K562 (cell line): ENCODE measurements around the gene SRSF1. TPM values are rescaled to one million over a fixed set of nuclear protein-coding genes. Genes with fewer than 3 reads are reported as not detected.

ENCODE experiments used
- GABPB2 ChIP-seq: fragments of 250-450 bp; sonication (Bioruptor Pico); conservative IDR thresholded peaks from 2 replicates; pipeline ENCODE4 v1.5.1; 2021; ENCODE audit warnings: mild to moderate bottlenecking
- KAT8 ChIP-seq: fragments of 450-650 bp; IDR thresholded peaks from 2 replicates; pipeline ENCODE4 v1.6.1; 2016; ENCODE audit warnings: low read depth, mild to moderate bottlenecking
- LCOR ChIP-seq: sonication (generic); formaldehyde crosslinking; IDR thresholded peaks from 2 replicates; pipeline ENCODE4 v1.8.0; 2022; ENCODE audit warnings: mild to moderate bottlenecking, missing genetic modification reagents
- MAFF ChIP-seq: IDR thresholded peaks from 2 replicates; pipeline ENCODE4 v1.6.1; 2012; ENCODE audit warnings: low read length, improper control_type of control experiment
- RFX1 ChIP-seq: fragments of 450-650 bp; IDR thresholded peaks from 2 replicates; pipeline ENCODE4 v1.6.1; 2016; ENCODE audit warnings: mild to moderate bottlenecking, moderate library complexity
- SAP30 ChIP-seq: fragments of 200-600 bp; sonication (generic); IDR thresholded peaks from 2 replicates; pipeline ENCODE4 v1.6.1; 2012; ENCODE audit warnings: borderline replicate concordance, low read depth, mild to moderate bottlenecking, moderate library complexity, low read length, control low read depth, inconsistent platforms; ENCODE audit not compliant: insufficient read depth, poor library complexity, severe bottlenecking
- SMARCA5 ChIP-seq: fragments of 450-650 bp; IDR thresholded peaks from 2 replicates; pipeline ENCODE4 v1.6.1; 2016
- SRF ChIP-seq, 2 experiments: fragments of 250-450, 450-650 bp in 1 of 2; sonication (Bioruptor Pico) in 1 of 2; sonication (generic) in 1 of 2; formaldehyde crosslinking; IDR thresholded peaks; 2 replicates each; pipeline versions ENCODE4 v1.5.0 to v1.5.1; 2020 to 2022; ENCODE audit warnings: mild to moderate bottlenecking in 1 of 2, missing genetic modification reagents in 1 of 2
- TSC22D4 ChIP-seq: fragments of 450-650 bp; IDR thresholded peaks from 2 replicates; pipeline ENCODE4 v1.6.1; 2016; ENCODE audit warnings: missing genetic modification characterization, missing biosample characterization, control low read depth
- ZFP30 ChIP-seq: fragments of 250-450 bp; sonication (Bioruptor Pico); IDR thresholded peaks from 2 replicates; pipeline ENCODE4 v1.8.0; 2022; ENCODE audit warnings: moderate library complexity, mild to moderate bottlenecking, inconsistent platforms, borderline replicate concordance
- ZKSCAN1 ChIP-seq: fragments of 150-350 bp; IDR thresholded peaks from 2 replicates; pipeline ENCODE4 v1.6.1; 2016; ENCODE audit warnings: low read depth, low read length
- ZNF778 ChIP-seq: fragments of 450-650 bp; formaldehyde crosslinking; IDR thresholded peaks from 2 replicates; pipeline ENCODE4 v1.4.0; 2020; ENCODE audit warnings: mild to moderate bottlenecking, moderate library complexity
- polyA plus RNA-seq, 8 experiments: library from polyadenylated mRNA; depleted of rRNA in 4 of 8; stranded (reverse) in 5 of 8; unstranded in 3 of 8; fragments of >200 nt; fragmentation: Nextera tagmentation in 2 of 8; fragmentation: Illumina TruSeq in 1 of 8; extraction: Ambion mirVana in 2 of 8; extraction: Trizol in 1 of 8; gene quantifications; 2 replicates each; pipeline versions ENCODE4 v1.2.1 to v1.2.3, GENCODE V29; 2011 to 2014; ENCODE audit warnings: inconsistent platforms in 1 of 8, missing spikeins in 1 of 8
- total RNA-seq, 7 experiments: library from RNA; depleted of rRNA in 6 of 7; stranded (reverse); fragments of >200 nt in 6 of 7; fragmentation: Illumina TruSeq in 2 of 7; extraction: Trizol in 2 of 7; gene quantifications; 2 replicates each; pipeline versions ENCODE4 v1.2.1 to v1.2.3, GENCODE V29; 2011 to 2021; ENCODE audit warnings: low replicate concordance in 1 of 7
- TF ChIP-seq, protein P1 (sequence below), 2 experiments: fragments of 150-350 bp in 1 of 2; IDR thresholded peaks; 2 replicates each; pipeline ENCODE4 v1.6.1; 2012 to 2016; ENCODE audit warnings: low read depth in 2 of 2, low read length in 2 of 2, mild to moderate bottlenecking in 1 of 2, moderate library complexity in 1 of 2
- TF ChIP-seq, protein P2 (sequence below): fragments of 250-450 bp; sonication (Bioruptor Pico); IDR thresholded peaks from 2 replicates; pipeline ENCODE4 v1.8.0; 2021; ENCODE audit warnings: moderate library complexity, mild to moderate bottlenecking, inconsistent platforms
- TF ChIP-seq, protein P3 (sequence below): sonication (generic); formaldehyde crosslinking; IDR thresholded peaks from 2 replicates; pipeline ENCODE4 v1.4.0; 2020; ENCODE audit warnings: mild to moderate bottlenecking, missing genetic modification reagents
- TF ChIP-seq, protein P4 (sequence below): sonication (generic); formaldehyde crosslinking; IDR thresholded peaks from 2 replicates; pipeline ENCODE4 v1.8.0; 2022; ENCODE audit warnings: missing genetic modification reagents, mild to moderate bottlenecking, borderline replicate concordance

The SRSF1 gene
- total and polyA plus RNA-seq, 9 of the 15 experiments (the other 6 are each of a cell fraction or from before 2014, with no cell fraction given): 77.8 to 559 (median 442) TPM

DNA sequence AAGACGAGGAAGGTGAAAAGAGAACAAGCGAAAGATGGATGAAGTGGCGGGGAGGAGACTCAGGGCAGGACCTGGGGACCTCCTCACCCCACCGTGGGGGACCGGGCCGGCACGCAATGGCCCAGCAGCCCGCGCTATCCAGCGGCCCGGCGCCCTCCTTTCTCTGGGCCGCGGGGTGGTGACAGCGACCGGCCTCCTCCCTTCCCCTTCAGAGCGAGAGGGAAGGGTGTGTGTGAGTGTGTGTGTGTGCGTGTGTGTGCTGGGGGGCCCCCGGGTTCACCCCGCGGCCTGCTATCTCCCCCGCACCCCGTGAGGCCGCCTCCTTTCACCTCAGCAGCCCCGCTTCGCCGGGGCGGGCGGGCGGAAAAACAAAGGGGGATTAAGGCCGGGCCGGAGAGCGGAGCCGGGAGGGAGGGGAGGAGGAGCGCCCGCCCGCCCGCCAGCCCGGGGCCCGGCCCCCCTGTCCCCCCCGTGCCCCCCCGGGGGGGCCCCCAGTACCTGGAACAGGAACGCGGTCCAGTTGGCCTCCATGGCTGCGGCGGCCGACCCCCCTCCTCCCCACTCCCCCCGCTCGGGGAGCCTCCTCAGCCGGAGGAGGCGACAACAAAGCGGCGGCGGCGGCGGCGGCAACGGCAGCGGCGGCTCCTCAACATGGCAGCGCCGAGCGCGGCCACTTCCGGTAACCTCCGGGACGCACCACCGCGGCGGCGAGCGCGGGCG, 19.3 kb downstream of the SRSF1 start, which contains the start of gene VEZF1 (continued):
- TF ChIP-seq, protein P1, sequence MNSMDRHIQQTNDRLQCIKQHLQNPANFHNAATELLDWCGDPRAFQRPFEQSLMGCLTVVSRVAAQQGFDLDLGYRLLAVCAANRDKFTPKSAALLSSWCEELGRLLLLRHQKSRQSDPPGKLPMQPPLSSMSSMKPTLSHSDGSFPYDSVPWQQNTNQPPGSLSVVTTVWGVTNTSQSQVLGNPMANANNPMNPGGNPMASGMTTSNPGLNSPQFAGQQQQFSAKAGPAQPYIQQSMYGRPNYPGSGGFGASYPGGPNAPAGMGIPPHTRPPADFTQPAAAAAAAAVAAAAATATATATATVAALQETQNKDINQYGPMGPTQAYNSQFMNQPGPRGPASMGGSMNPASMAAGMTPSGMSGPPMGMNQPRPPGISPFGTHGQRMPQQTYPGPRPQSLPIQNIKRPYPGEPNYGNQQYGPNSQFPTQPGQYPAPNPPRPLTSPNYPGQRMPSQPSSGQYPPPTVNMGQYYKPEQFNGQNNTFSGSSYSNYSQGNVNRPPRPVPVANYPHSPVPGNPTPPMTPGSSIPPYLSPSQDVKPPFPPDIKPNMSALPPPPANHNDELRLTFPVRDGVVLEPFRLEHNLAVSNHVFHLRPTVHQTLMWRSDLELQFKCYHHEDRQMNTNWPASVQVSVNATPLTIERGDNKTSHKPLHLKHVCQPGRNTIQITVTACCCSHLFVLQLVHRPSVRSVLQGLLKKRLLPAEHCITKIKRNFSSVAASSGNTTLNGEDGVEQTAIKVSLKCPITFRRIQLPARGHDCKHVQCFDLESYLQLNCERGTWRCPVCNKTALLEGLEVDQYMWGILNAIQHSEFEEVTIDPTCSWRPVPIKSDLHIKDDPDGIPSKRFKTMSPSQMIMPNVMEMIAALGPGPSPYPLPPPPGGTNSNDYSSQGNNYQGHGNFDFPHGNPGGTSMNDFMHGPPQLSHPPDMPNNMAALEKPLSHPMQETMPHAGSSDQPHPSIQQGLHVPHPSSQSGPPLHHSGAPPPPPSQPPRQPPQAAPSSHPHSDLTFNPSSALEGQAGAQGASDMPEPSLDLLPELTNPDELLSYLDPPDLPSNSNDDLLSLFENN (IDR thresholded peaks at IDR 0.05; ENCODE audit: low read depth in 2 of 2, low read length in 2 of 2): no peak
- TF ChIP-seq ZKSCAN1 (no peak), ZFP30 (CRISPR knock-in tag) (no peak), TSC22D4 (tag) (no peak), RFX1 (no peak), KAT8 (no peak), MAFF (no peak), SMARCA5 (no peak), LCOR (peak; percentile 56; the same call in 1 of the 2 replicates), SRF (CRISPR knock-in tag; IDR thresholded peaks at IDR 0.05) (no peak), ZNF778 (CRISPR knock-in tag) (no peak), GABPB2 (no peak), SAP30 (peak; percentile 77)
- TF ChIP-seq, protein P2, sequence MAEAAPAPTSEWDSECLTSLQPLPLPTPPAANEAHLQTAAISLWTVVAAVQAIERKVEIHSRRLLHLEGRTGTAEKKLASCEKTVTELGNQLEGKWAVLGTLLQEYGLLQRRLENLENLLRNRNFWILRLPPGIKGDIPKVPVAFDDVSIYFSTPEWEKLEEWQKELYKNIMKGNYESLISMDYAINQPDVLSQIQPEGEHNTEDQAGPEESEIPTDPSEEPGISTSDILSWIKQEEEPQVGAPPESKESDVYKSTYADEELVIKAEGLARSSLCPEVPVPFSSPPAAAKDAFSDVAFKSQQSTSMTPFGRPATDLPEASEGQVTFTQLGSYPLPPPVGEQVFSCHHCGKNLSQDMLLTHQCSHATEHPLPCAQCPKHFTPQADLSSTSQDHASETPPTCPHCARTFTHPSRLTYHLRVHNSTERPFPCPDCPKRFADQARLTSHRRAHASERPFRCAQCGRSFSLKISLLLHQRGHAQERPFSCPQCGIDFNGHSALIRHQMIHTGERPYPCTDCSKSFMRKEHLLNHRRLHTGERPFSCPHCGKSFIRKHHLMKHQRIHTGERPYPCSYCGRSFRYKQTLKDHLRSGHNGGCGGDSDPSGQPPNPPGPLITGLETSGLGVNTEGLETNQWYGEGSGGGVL (CRISPR knock-in tag): no peak
- TF ChIP-seq, protein P3, sequence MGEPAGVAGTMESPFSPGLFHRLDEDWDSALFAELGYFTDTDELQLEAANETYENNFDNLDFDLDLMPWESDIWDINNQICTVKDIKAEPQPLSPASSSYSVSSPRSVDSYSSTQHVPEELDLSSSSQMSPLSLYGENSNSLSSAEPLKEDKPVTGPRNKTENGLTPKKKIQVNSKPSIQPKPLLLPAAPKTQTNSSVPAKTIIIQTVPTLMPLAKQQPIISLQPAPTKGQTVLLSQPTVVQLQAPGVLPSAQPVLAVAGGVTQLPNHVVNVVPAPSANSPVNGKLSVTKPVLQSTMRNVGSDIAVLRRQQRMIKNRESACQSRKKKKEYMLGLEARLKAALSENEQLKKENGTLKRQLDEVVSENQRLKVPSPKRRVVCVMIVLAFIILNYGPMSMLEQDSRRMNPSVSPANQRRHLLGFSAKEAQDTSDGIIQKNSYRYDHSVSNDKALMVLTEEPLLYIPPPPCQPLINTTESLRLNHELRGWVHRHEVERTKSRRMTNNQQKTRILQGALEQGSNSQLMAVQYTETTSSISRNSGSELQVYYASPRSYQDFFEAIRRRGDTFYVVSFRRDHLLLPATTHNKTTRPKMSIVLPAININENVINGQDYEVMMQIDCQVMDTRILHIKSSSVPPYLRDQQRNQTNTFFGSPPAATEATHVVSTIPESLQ (CRISPR knock-in tag): no peak
- TF ChIP-seq, protein P4, sequence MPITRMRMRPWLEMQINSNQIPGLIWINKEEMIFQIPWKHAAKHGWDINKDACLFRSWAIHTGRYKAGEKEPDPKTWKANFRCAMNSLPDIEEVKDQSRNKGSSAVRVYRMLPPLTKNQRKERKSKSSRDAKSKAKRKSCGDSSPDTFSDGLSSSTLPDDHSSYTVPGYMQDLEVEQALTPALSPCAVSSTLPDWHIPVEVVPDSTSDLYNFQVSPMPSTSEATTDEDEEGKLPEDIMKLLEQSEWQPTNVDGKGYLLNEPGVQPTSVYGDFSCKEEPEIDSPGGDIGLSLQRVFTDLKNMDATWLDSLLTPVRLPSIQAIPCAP: no peak
